GM04504 (cell line): ENCODE measurements around the gene SPATA6.
"Not testable (repeated sequence)": the region's sequence is repeated elsewhere in the genome, so short reads cannot be mapped to it uniquely, and the experiment has no call there.

Experiments used
- DNase-seq: peaks from one replicate; pipeline ENCODE4 v3.0.0-alpha.2; 2012; ENCODE audit warnings: low read depth

The SPATA6 gene

DNA sequence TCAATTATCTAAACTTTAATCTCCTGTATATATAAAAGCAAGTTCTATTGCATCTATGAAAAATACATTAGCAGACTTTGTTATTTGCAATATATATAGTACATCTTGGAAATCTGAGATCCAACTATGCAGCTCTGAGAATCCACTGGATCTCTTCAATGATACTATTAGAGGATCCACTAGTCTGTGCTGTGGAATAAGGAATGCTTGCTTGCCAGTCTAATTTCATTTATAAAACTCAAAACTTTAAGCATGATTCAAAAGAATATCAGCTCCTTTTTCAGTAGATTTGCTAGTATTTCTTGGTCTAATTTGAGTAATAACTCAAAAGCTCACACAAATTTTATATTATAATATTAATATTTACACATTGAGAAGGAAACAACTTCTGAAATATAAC lies 115.1 kb downstream of the SPATA6 start:
- DNase-seq = no peak

- DNase-seq = no peak
Observed at GRCh38 chr1:48344373-48344772, 127.6 kb downstream of the SPATA6 start.

DNA sequence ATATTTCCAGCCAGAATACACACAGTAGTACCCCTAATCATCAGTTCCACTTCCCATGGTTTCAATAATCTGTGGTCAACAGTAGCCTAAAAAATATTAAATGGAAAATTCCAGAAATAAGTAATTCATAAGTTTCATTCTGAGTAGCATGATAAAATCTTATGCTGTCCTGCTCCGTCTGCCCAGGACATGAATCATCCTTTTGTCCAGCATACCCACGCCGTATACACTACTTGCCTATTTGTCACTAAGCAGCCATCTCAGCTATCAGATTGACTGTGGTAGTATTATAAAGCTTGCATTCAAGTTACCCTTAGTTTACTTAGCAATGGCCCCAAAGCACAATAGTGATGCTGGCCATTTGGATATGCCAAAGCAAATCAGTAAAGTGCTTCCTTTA lies 130.8 kb downstream of the SPATA6 start:
- DNase-seq = no peak

- no peak for DNase-seq
Observed at GRCh38 chr1:48338257-48338656, 133.7 kb downstream of the SPATA6 start.

- no peak for DNase-seq
Observed at GRCh38 chr1:48333316-48333715, 138.7 kb downstream of the SPATA6 start.

DNA sequence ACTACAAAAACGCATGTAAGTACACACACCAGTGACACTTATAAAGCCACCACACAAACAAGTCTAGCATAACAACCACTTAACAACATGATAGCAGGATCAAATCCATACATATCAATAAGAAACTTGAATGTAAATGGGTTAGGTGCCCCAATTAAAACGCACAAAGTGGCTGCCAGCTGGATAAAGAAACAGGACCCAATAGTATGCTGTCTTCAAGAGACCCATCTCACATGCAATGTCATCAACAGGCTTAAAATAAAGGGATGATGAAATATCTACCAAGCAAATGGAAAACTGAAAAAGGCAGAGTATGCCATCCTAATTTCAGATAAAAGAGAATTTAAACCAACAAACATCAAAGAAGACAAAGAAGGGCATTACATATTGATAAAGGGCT lies 139.9 kb downstream of the SPATA6 start:
- no peak for DNase-seq

DNA sequence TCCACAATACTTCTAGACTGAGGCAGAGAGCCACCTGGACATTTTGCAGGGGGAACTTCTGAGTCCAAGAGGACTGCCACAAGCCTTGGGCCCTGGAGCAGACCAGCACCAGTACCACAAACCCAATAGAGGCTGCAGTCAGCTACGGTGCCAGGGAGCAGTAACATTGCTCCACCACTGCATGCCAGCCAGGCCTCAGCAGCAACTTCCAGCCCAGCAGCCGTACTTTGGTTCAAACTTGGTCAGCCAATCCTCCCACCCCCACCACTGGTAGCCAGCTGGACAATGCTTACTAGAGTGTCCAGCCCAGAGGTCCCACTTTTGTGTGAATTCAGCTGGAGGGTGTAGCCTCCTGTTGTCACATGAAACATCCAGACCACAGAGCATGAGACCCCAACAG lies 142.1 kb downstream of the SPATA6 start:
- DNase-seq = no peak

DNA sequence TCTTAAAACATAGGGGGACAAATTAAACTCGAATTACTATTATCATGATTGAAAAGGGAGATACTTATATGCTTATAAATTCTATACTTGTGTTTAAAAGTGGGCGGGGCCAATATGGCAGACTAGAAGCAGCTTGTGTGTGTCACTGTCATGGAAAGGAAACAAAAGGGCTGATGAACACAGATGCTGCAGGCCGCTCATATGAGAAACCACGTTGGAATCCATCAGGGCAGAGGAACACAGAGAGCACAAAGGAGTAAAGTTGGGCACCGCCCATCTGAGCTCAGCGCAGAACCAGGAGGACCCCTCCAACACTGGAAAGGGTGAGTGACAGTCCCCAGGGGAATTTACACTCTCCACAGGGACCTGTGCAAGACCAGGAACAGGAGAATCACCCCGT lies 142.5 kb downstream of the SPATA6 start:
- DNase-seq = no peak

DNA sequence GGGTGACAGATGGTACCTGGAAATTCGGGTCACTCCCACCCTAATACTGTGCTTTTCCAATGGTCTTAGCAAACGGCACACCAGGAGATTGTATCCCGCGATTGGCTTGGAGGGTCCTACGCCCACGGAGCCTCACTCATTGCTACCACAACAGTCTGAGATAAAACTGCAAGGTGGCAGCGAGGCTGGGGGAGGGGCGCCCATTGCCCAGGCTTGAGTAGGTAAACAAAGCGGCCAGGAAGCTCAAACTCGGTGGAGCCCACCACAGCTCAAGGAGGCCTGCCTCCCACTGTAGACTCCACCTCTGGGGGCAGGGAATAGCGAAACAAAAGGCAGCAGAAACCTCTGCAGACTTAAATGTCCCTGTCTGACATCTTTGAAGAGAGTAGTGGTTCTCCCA lies 160.2 kb downstream of the SPATA6 start:
- DNase-seq = not testable (repeated sequence)

- no peak for DNase-seq
Observed at GRCh38 chr1:48309564-48310082, 162.4 kb downstream of the SPATA6 start.

DNA sequence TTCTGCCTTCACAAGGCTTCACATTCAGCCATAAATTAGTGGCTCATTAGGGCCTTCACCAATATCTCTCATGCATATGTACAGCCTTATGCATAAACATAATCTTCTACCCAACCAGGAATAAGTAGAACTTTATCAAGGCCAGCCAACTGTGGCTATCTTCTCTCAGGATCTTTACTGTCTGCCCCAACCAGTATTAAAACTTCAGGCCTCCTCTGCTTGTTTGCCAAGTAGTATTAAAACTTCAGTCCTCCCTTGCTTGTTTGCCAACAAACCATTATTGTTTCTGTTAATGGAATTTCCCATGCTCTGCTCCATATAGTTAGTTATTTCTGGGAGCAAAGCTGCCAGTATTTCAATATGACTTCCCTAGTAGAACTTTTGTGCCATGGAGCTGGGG lies 169.4 kb downstream of the SPATA6 start:
- no peak for DNase-seq

GRCh38 chr1:48294656-48295055 lies 177.3 kb downstream of the SPATA6 start:
- no peak for DNase-seq

DNA sequence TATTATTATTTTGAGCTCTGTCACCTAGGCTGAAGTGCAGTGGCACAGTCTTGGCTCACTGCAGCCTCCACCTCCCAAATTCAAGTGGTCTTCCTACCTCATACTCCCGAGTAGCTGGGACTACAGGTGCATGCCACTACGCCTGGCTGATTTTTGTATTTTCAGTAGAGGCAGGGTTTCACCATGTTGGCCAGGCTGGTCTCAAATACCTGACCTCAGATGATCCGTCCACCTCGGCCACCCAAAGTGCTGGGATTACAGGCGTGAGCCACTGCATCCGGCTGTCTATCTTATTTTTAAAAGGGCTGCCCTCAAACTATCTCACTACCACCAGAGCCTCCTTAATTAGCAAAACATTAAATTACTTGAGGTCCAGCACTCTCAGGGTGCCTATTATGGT lies 177.9 kb downstream of the SPATA6 start:
- not testable (repeated sequence) for DNase-seq

GRCh38 chr1:48292706-48293105 lies 179.3 kb downstream of the SPATA6 start:
- DNase-seq = no peak

- no peak for DNase-seq
Observed at GRCh38 chr1:48291421-48291820, 180.6 kb downstream of the SPATA6 start.

- DNase-seq = no peak
Observed at GRCh38 chr1:48285525-48285924, 186.5 kb downstream of the SPATA6 start.

DNA sequence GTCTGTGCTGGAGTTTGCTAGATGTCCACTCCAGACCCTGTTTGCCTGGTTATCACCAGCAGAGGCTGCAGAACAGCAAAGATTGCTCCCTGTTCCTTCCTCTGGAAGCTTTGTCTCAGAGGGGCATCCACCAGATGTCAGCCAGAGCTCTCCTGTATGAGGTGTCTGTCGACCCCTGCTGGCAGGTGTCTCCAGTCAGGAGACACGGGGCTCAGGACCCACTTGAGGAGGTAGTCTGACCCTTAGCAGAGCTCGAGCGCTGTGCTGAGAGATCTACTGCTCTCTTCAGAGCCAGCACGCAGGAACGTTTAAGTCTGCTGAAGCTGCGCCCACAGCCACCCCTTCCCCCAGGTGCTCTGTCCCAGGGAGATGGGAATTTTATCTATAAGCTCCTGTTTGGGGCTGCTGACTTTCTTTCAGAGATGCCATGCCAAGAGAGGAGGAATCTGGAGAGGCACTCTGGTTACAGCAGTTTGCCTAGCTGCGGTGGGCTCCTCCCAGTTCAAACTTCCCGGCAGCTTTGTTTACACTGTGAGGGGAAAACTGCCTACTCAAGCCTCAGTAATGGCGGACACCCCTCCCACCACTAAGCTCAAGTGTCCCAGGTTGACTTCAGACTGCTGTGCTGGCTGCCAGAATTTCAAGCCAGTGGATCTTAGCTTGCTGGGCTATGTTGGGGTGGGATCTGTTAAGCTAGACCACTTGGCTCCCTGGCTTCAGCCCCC lies 187.1 kb downstream of the SPATA6 start:
- not testable (repeated sequence) for DNase-seq

- DNase-seq = not testable (repeated sequence)
Observed at GRCh38 chr1:48282329-48282728, 189.7 kb downstream of the SPATA6 start.

DNA sequence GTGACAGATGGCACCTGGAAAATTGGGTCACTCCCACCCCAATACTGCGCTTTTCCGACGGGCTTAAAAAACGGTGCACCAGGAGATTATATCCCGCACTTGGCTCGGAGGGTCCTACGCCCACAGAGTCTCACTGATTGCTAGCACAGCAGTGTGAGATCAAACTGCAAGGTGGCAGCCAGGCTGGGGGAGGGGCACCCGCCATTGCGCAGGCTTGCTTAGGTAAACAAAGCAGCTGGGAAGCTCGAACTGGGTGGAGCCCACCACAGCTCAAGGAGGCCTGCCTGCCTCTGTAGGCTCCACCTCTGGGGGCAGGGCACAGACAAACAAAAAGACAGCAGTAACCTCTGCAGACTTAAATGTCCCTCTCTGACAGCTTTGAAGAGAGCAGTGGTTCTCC lies 194.6 kb downstream of the SPATA6 start:
- DNase-seq = not testable (repeated sequence)

DNA sequence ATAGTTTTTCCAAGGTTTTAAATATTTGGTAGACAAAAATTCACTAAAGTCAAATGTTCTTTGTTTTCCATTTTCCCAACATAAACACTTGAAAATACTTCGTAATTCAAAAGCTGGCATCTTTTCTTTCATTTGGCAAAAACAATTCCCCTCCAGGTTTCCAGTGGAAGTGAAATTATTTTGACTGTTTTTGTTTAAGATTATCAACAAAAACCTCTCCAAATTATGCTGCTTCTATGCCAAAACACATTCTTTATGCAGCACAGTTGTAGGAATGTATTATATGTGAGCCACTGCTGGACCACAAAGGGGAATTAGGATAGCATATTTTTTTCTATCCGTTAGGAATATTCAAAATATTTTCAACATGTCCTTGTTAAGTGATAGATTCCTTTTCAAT lies 205.4 kb downstream of the SPATA6 start:
- no peak for DNase-seq

DNA sequence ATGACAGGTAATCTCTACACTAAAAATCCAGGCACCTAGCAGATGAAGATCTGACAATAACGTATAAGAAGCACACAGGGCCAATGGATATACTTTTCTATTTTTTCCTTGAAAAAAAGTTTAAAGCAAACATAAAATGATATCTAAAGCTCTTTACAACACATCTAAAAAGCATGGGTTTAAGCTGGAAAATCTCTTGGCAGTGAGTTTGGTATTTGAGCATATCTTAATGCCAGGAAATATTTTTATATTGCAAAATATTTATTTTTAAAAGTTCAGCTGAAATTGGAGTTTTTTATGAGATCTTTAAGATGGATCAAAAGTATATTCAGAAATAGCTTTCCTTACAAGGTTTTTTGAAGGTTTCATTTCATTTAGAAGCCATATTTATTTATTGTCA lies 209.0 kb downstream of the SPATA6 start:
- DNase-seq = no peak

DNA sequence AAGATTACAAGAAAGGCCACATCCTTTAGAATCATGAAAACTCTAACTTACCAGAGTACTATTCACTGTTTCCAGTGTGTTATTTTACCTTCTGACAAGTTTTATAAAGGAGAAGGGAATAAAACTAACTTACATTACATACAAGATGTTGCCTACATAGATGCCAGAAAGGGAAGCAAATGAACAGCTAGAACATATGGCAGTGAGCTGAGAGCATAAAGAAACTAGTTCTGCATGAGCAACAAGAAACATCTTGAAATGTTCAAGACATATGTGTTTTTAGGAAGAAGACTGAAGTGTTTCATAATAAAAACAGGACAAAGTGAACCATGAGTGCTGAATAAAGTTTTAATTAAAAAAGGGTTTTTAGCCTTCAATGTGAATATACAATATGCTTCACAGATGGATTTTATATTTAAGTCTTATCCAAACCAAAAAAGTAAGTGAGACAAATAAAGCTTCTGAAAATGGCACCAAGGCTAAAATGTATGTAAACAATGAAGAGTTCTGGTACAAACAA lies 210.1 kb downstream of the SPATA6 start:
- DNase-seq = no peak

- no peak for DNase-seq
Observed at GRCh38 chr1:48258106-48258505, 213.9 kb downstream of the SPATA6 start.

- no peak for DNase-seq
Observed at GRCh38 chr1:48254254-48254653, 217.8 kb downstream of the SPATA6 start.
